A673 (cell line): ENCODE measurements around the gene SLC12A2.

ENCODE experiments used
- CTCF ChIP-seq: fragments of 300-800, 200-600 bp; sonication (generic); conservative IDR thresholded peaks from 2 replicates; pipeline ENCODE4 v1.5.1; 2017; ENCODE audit warnings: low read depth, mild to moderate bottlenecking, antibody characterized with exemption, low read length, moderate library complexity, mixed read lengths
- EZH2 ChIP-seq: fragments of 200-600 bp; sonication (generic); IDR thresholded peaks from 2 replicates; pipeline ENCODE4 v1.6.1; 2017; ENCODE audit warnings: borderline replicate concordance, low read depth, mild to moderate bottlenecking, mixed read lengths, antibody characterized with exemption, low read length; ENCODE audit not compliant: poor library complexity, severe bottlenecking

GRCh38 chr5:128193665-128194390, 110.3 kb downstream of the SLC12A2 start:
- TF ChIP-seq CTCF (no peak), EZH2 (no peak)
